RWPE2 (cell line): ENCODE measurements around the gene MAEA.
A peak's percentile ranks its signal among the peaks of the same experiment; 100 is the strongest.

Experiments used
- ATAC-seq: fragments of 200-7000 bp; cut with Tn5 transposase; 3 replicates; pipeline ENCODE4 v1.9.1; 2021; ENCODE audit warnings: low read depth
- DNase-seq: peaks from one replicate; pipeline ENCODE4 v3.0.0-alpha.2; 2020; ENCODE audit warnings: low spot score
- H3K27ac ChIP-seq: fragments of 450-650 bp; 2 replicates; pipeline ENCODE4 v1.5.1; 2017; ENCODE audit warnings: mild to moderate bottlenecking; ENCODE audit not compliant: poor library complexity, severe bottlenecking
- H3K27me3 ChIP-seq: fragments of 250-450 bp; sonication (Bioruptor Pico); 2 replicates; pipeline ENCODE4 v1.5.1; 2021; ENCODE audit warnings: mild to moderate bottlenecking, moderate library complexity; ENCODE audit not compliant: insufficient read depth, poor library complexity, severe bottlenecking
- H3K36me3 ChIP-seq: fragments of 250-450 bp; sonication (Bioruptor Pico); 2 replicates; pipeline ENCODE4 v1.5.1; 2020; ENCODE audit warnings: low read depth, mild to moderate bottlenecking, moderate library complexity
- H3K4me1 ChIP-seq: fragments of 250-450 bp; sonication (Bioruptor Pico); 2 replicates; pipeline ENCODE4 v1.5.1; 2021; ENCODE audit warnings: mild to moderate bottlenecking, moderate library complexity; ENCODE audit not compliant: insufficient read depth, poor library complexity, severe bottlenecking
- H3K4me3 ChIP-seq: fragments of 250-450 bp; sonication (Bioruptor Pico); 2 replicates; pipeline ENCODE4 v1.5.1; 2021; ENCODE audit warnings: mild to moderate bottlenecking, moderate library complexity; ENCODE audit not compliant: severe bottlenecking
- H3K9me3 ChIP-seq: fragments of 250-450 bp; sonication (Bioruptor Pico); 2 replicates; pipeline ENCODE4 v1.5.1; 2021; ENCODE audit warnings: mild to moderate bottlenecking, moderate library complexity; ENCODE audit not compliant: severe bottlenecking
- TF ChIP-seq, protein P1 (sequence below): fragments of 450-650 bp; IDR thresholded peaks from one replicate; pipeline ENCODE4 v1.5.1; 2017; ENCODE audit warnings: mild to moderate bottlenecking, moderate library complexity; ENCODE audit not compliant: poor library complexity, severe bottlenecking

Gene MAEA

DNA sequence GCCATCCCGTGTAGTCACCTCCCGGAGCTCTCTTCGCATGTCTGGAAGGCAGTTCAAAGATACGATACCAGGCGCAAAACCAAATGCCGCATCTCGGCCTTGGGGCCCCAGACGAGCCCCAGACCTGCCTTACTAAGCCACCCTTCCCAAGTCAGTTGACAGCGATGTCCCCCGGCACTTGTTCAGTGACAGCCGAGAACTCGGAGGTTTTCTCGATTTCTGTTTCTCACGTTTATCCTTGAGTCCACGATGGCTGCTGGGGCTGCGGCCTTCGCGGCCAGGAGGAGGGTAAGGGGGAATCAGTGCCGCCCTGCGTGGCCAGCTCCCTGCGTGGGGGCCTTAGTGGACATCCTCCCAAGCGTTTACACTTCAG, 7.3 kb downstream of the MAEA start:
- no peak overlapping the region for H3K4me3 ChIP-seq
- ATAC-seq (no peak), DNase-seq (peak; percentile 29)
- H3K9me3 ChIP-seq, result no peaks in the 10 kb centered on the region
- TF ChIP-seq, protein P1, sequence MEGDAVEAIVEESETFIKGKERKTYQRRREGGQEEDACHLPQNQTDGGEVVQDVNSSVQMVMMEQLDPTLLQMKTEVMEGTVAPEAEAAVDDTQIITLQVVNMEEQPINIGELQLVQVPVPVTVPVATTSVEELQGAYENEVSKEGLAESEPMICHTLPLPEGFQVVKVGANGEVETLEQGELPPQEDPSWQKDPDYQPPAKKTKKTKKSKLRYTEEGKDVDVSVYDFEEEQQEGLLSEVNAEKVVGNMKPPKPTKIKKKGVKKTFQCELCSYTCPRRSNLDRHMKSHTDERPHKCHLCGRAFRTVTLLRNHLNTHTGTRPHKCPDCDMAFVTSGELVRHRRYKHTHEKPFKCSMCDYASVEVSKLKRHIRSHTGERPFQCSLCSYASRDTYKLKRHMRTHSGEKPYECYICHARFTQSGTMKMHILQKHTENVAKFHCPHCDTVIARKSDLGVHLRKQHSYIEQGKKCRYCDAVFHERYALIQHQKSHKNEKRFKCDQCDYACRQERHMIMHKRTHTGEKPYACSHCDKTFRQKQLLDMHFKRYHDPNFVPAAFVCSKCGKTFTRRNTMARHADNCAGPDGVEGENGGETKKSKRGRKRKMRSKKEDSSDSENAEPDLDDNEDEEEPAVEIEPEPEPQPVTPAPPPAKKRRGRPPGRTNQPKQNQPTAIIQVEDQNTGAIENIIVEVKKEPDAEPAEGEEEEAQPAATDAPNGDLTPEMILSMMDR, result no peak
- peaks cover 60% of the 10 kb centered on the region for H3K36me3 ChIP-seq
- peaks cover 39% of the 10 kb centered on the region for H3K4me1 ChIP-seq
- H3K27me3 ChIP-seq, result no peaks in the 10 kb centered on the region
- H3K27ac ChIP-seq, result peak overlapping the region; percentile 24

DNA sequence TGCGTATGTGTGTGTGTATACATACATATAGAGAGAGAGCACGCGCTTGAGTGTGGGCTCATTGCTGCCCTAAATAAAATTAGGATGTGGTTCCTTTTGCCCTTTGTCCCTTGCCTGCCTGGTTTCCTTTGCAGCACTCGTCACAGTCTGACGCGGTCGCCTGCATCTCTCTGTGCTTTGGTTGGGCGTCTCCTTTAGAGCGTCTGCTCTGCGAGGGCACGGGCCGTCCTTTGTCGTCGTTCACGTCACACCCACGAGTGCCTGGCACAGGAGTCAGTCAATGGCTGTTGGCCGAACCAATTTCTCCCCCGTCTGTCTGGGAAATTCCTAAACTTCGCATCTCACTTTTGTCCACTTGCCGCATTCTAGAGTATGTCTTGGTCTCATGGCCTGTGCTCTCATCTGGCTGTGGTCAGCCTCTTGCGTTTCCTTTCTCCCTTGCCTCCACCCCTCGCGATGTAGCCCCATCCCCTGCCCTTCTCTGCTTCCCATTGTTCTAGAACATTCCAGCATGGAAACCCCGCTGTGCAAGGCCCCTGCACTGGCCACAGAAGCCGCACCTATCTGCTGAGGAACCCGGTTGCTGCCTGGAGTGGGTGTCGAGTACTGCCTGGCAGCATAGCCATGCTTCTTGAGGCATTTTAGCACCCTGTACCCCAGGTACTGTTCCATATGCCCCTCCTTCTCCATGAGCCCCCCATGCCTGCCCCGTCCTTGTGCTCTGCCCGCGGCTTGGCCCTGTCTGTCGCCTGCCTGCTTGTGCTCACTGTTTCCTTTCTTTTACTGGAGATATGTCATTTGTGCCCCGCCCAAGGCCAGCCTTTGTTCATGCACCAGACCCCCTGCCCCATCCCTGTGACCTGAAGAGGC, 8.0 kb downstream of the MAEA start:
- H3K9me3 ChIP-seq, result no peaks in the 10 kb centered on the region
- H3K4me1 ChIP-seq, result peaks cover 39% of the 10 kb centered on the region
- no peak for ATAC-seq
- TF ChIP-seq, protein P1, result no peak
- DNase-seq, result peak; percentile 55
- peaks cover 63% of the 10 kb centered on the region for H3K36me3 ChIP-seq
- no peak overlapping the region for H3K4me3 ChIP-seq
- H3K27me3 ChIP-seq, result no peaks in the 10 kb centered on the region
- peak overlapping the region; percentile 24 for H3K27ac ChIP-seq

DNA sequence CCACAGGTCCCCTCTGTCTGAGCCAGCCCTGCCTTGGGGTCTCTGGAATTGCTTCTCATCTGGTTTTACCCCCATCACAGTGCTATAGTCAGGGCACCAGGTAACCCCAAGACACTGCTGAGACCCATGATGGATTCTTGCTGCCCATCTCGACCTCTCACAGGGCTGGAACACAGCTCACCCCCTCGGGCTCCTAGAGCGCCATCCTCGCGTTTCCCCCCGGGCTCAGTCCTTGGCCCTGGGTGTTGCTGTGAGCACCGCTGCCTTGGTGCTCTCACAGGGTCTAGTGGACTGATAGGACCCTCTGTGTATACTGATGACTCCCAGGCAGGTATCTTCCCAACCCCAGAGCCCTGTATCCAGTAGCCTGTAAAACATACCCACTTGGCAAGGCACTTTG, 8.8 kb downstream of the MAEA start:
- peaks cover 39% of the 10 kb centered on the region for H3K4me1 ChIP-seq
- DNase-seq (no peak), ATAC-seq (no peak)
- no peaks in the 10 kb centered on the region for H3K9me3 ChIP-seq
- no peak overlapping the region for H3K4me3 ChIP-seq
- H3K27me3 ChIP-seq, result no peaks in the 10 kb centered on the region
- TF ChIP-seq, protein P1, result no peak
- H3K27ac ChIP-seq, result peak overlapping the region; percentile 89
- peaks cover 65% of the 10 kb centered on the region for H3K36me3 ChIP-seq

DNA sequence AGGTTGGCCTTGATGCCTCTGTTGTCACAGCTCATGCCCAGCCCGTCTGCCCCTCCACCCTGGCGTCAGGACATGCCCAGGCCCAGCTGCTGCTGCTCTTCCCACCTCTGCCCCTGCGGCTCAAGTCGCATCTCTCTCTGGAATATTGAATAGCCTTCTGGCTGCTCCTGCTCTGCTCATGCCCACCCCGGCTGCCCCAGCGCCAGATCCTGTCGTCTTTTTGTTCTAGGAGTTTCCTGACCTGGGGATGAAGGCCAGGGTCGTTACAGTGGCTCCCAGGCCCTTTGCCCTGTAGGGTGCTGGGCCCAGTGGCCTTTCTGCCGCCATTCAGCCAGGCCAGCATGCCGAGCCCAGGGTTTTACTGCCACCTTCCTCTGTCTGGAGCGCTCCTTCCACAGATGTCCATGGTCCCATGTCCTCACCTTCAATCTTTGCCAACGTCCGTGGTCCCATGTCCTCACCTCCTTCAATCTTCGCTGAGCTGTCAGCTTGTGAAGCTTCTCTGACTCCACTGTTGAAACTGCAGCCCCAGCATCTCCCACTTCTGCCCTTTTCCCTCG, 9.7 kb downstream of the MAEA start:
- Histone ChIP-seq H3K9me3 (no peaks in the 10 kb centered on the region), H3K27me3 (no peaks in the 10 kb centered on the region), H3K36me3 (peaks cover 58% of the 10 kb centered on the region), H3K27ac (peak overlapping the region; percentile 89), H3K4me1 (peaks cover 39% of the 10 kb centered on the region), H3K4me3 (no peak overlapping the region)
- ATAC-seq, result no peak
- peak; percentile 40 for DNase-seq
- TF ChIP-seq, protein P1, result no peak
